Measurements from ENCODE around the gene VAV2. TPM values are rescaled to one million over a fixed set of nuclear protein-coding genes. Genes with fewer than 3 reads are reported as not detected.
A peak's percentile ranks its signal among the peaks of the same experiment; 100 is the strongest.

The VAV2 gene
- total and polyA plus RNA-seq, 2 experiments from 2014 or later = 8.1 to 28.9 TPM

- H3K9me3 Mint-ChIP-seq = no peaks in the 10 kb centered on the region
- no peak overlapping the region for H3K27ac ChIP-seq (ENCODE audit: low read depth)
These were observed 194.0 kb downstream of the VAV2 start for GRCh38 chr9:133798160-133798559.

More at GRCh38 chr9:133798160-133798559, 194.0 kb downstream of the VAV2 start:
- no peak overlapping the region for H3K4me3 Mint-ChIP-seq
- Histone ChIP-seq H3K4me1 (ENCODE audit: insufficient read depth) (no peaks in the 10 kb centered on the region), H3K4me3 (no peak overlapping the region), H4K20me1 (replicated peaks; ENCODE audit: insufficient read depth) (no peaks in the 10 kb centered on the region), H3F3A (replicated peaks; ENCODE audit: low read depth) (no peaks in the 10 kb centered on the region), H2AFZ (no peak overlapping the region), H3K36me3 (ENCODE audit: insufficient read depth) (no peaks in the 10 kb centered on the region), H3K9me2 (ENCODE audit: insufficient read depth) (no peaks in the 10 kb centered on the region), H3K27me3 (ENCODE audit: insufficient read depth) (no peaks in the 10 kb centered on the region), H3K79me2 (replicated peaks; ENCODE audit: insufficient read depth) (no peaks in the 10 kb centered on the region), H3K4me2 (no peak overlapping the region)
- no peak for DNase-seq (ENCODE audit: low spot score)
- peaks cover 11% of the 10 kb centered on the region; the same call in 2 of the 3 replicates for H3K4me1 Mint-ChIP-seq
- 0 out of 2 replicates have a peak overlapping the region, but pooled peaks have one; percentile 72 for H3K27ac Mint-ChIP-seq
- H3K27me3 Mint-ChIP-seq (ENCODE audit: insufficient read depth, low read depth, poor library complexity) = peaks cover 7% of the 10 kb centered on the region
- peaks cover 3% of the 10 kb centered on the region; the same call in 1 of the 3 replicates for H3K36me3 Mint-ChIP-seq (ENCODE audit: low read depth)
- TF ChIP-seq POLR2AphosphoS5 (IDR thresholded peaks at IDR 0.05; ENCODE audit: low read depth) = no peak
- no peak for TF ChIP-seq ETS1 (IDR thresholded peaks at IDR 0.05)
- TF ChIP-seq NANOG (IDR thresholded peaks at IDR 0.05; ENCODE audit: borderline replicate concordance) = no peak
- TF ChIP-seq CREB1 (CRISPR knock-in tag; IDR thresholded peaks at IDR 0.05; ENCODE audit: low read depth) = no peak
- no peak for TF ChIP-seq ZNF114 (CRISPR knock-in tag; IDR thresholded peaks at IDR 0.05)
- no peak for TF ChIP-seq REST (IDR thresholded peaks at IDR 0.05; ENCODE audit: unreplicated experiment)
- no peak for TF ChIP-seq ZNF331 (CRISPR knock-in tag; IDR thresholded peaks at IDR 0.05; ENCODE audit: low read depth)
- no peak for TF ChIP-seq ZNF462 (CRISPR knock-in tag; IDR thresholded peaks at IDR 0.05)
- no peak for TF ChIP-seq EZH2phosphoT487 (IDR thresholded peaks at IDR 0.05; ENCODE audit: unreplicated experiment)
- no peak for TF ChIP-seq EZH2 (IDR thresholded peaks at IDR 0.05; ENCODE audit: low read depth, unreplicated experiment)
- no peak for TF ChIP-seq CTCF (conservative IDR thresholded peaks at IDR 0.05; ENCODE audit: low read depth in 2 of 2)
- no peak for TF ChIP-seq STAT1 (IDR thresholded peaks at IDR 0.05; ENCODE audit: unreplicated experiment)
- no peak for TF ChIP-seq JUNB (IDR thresholded peaks at IDR 0.05; ENCODE audit: unreplicated experiment)
- ATAC-seq = no peak

All from GM23338 (cell line).